ENCODE results near the gene ANKAR.
"Not testable (repeated sequence)": the region's sequence is repeated elsewhere in the genome, so short reads cannot be mapped to it uniquely, and the experiment has no call there.

The ANKAR gene

DNA sequence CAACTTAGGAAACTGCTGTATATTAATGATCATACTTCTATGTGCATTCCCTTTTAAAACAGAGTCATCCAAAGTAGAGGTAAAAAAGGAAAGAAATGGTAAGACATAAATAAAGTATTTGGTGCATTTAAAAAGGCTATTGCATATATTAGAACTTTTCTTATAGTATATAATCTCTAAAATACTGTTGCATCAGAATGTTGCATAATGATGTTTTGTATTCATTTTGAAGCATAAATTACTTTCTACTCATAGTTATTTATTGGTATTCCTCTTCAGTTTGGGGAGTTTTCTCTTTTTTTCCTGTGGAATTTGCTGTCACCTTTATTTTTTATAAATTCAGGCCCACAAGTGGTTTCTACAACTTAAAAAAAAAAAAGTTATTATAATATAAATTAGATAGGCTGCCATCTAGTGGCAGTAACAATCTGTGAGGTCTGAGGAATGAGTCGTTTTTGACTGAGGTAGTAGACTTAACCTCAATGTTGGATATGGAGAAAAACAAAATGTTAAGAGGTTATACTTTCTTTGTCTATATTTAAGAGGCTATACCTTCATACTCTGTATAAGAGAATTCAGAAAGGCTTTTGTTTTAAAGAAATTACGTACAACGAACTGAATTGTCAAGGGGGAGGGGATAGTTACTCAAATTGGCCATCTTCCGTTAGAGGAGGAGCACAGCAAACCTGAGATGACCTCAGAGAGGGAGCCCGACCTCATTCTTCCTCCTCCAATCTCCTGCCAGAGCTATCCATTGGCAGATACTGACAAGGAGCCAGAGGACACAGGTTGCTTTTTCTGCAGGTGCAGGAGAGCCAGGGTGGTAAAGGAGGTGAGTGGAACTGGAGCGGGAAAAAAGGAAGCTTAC is 23.8 kb downstream of the ANKAR start:
- in situ Hi-C loops (cut with MboI; ENCODE audit: low sequenced_read_pairs), result no loop called here

DNA sequence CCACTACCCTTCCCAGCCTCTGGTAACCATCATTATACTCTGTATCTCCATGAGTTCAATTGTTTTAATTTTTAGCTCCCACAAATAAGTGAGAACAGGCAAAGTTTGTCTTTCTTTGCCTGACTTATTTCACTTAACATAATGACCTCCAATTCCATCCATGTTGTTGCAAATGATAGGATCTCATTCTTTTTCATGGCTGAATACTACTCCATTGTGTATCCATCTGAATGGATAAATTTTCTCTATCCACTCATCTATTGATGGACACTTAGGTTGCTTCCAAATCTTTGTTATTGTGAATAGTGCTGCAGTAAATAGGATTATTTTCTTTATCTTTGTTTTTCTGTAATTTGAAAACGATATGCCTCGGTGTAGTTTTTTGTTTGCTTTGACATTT is 26.2 kb downstream of the ANKAR start:
- in situ Hi-C loops (cut with MboI; ENCODE audit: low sequenced_read_pairs), result no loop called here

DNA sequence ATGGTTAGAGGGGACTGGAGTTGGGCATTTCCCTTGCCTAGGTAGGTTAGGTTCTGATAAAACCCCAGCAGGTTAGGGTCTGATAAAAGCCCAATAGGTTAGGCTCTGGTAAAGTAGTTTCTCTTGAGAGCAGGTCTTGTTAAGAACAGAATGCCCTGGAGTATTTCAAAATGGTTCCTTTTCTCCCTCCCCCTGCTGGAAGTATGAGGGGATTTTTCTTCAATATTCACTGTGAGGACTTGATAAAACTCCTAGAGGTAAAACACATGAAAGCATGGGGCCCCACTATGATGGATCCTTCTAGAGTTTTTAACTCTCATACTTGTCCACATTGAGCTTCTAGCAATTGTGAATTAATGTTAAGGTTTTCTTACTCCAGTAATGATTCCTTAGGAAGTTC is 27.6 kb downstream of the ANKAR start:
- in situ Hi-C loops (cut with MboI; ENCODE audit: low sequenced_read_pairs), result no loop called here

DNA sequence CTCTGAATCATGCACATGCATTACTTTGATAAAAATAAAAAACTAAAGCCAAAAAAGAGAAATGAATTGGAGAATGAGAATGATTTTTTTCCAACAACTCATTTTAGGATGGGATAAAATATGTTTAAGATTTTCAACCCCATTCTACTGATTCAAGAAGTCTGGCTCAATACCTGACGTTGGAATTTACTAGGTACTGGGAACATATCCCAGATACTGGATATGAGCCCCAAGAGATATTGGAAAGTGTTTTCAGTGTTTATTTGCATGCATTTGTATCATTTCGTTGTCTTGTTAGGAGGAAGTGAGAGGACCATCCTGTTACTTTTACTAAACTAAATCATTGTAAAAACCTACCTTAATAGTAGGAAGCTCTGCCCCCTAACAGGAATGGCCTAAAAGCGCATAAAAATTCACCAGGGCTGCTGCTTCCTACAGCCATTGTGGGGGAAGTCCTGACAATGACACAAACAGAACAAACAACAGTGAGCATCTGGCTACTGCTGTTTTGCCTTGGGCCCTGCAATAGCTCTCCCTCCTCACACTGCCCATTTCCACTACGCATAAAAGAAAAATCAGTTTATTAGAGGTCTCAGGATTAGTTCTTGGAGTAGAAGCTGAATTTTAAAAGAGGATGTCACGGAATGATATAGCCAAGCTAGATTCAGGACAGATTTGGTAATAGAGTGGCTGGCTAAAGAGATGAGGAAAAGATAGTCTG is 35.2 kb downstream of the ANKAR start:
- in situ Hi-C loops (cut with MboI; ENCODE audit: low sequenced_read_pairs), result no loop called here

DNA sequence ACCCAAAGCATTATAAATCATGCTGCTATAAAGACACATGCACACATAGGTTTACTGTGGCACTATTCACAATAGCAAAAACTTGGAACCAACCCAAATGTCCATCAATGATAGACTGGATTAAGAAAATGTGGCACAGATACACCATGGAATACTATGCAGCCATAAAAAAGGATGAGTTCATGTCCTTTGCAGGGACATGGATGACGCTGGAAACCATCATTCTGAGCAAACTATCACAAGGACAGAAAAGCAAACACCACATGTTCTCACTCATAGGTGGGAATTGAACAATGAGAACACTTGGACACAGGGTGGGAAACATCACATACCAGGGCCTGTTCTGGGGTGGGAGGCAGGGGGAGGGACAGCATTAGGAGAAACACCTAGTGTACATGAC is 43.1 kb downstream of the ANKAR start:
- in situ Hi-C loops (cut with MboI; ENCODE audit: low sequenced_read_pairs), result not testable (repeated sequence)

DNA sequence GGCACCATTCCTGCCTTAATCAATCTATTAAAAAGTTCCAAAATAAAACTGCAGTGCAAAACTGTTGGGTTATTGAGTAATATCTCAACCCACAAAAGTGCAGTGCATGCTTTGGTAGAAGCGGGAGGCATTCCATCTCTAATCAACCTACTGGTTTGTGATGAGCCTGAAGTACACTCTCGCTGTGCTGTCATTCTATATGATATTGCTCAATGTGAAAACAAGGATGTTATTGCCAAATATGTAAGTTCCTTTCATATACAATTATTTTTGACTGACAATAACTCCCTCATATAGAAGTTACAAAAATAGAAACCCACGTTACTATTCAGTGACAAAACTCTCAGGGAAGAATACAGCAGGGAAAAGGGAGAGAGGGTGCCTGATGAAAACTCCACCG is 45.1 kb downstream of the ANKAR start:
- in situ Hi-C loops (cut with MboI; ENCODE audit: low sequenced_read_pairs), result no loop called here

DNA sequence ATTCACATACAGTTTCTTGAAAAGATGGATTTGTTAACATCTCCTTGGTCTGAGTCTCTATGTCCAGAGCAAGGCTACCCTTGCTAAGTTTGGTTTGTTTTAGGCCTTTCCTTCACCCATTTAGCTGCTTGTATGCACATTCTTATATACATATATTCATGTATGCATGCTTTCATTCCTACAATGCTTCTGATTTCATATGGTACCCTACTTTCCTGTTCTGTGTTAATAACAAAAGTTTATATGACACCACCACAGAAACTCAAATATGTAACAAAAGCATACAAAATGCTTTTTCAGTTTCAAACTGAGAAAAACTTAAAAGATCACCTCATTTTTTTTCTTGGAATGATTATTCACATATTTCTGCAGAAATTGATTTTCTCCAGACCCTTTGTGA is 48.7 kb downstream of the ANKAR start:
- in situ Hi-C loops (cut with MboI; ENCODE audit: low sequenced_read_pairs), result no loop called here
